Measurements from ENCODE around the gene GPR108. TPM values are rescaled to one million over a fixed set of nuclear protein-coding genes. Genes with fewer than 3 reads are reported as not detected.
A peak's percentile ranks its signal among the peaks of the same experiment; 100 is the strongest.

The GPR108 gene
- total RNA-seq, 5 donors from 2014 or later (not counting 1 experiment from before 2014, with no cell fraction given), result 51.8 to 83.3 (median 58.4) TPM

DNA sequence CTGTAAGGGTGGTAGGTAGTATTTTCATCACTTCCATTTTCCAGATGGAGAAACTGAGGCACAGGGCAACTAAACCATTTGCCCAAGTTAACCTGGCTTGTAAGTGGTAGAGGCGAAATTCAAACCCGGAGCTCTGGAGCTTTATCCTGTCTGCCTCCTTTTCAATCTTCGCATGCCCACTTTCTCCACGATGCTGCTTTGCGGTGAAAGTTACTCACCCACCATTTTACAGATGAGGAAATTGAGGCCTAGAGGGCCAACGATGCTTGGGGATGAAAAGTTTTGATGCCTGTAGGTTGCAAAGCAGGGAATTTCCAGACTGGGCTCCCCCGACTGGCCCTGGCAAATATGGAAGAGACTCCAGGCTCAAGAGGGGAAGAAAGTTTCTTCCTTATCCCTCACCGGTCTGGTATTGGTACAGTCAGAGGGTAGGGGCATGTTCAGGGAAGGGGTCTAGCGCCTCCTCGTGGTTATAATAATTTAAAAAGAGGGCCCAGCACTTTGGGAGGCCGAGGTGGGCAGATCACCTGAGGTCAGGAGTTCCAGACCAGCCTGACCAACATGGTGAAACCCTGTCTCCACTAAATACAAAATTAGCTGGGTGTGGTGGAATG, 31.7 kb upstream of the GPR108 start:
- Mint-ChIP-seq H3K4me1 (peaks cover 45 to 53% (median 45%) of the 10 kb centered on the region in 3 donors), H3K36me3 (peaks cover 4% of the 10 kb centered on the region), H3K27ac (peak overlapping the region; percentile 61 to 72), H3K4me3 (peak overlapping the region in 1 of 3 donors; percentile 31), H3K9me3 (no peaks in the 10 kb centered on the region), H3K27me3 (no peaks in the 10 kb centered on the region)
- ChIA-PET POLR2A (no interaction called here), CTCF (interaction anchor here in 1 of 2 donors (1.5 to 3.2 kb wide), 3 partner anchors 31 to 94 kb away, joined by 4 to 23 read pairs (median 7); partner anchors contain the start of gene GPR108)
- Histone ChIP-seq H3K9me3 (no peaks in the 10 kb centered on the region), H3K27ac (ENCODE audit: low read length) (peak overlapping the region; percentile 96), H3K36me3 (ENCODE audit: control insufficient read depth in 2 of 2, extremely low read depth in 1 of 2, insufficient read depth in 1 of 2, low read length in 1 of 2) (no peaks in the 10 kb centered on the region), H3K4me3 (ENCODE audit: control insufficient read depth in 1 of 2, extremely low read depth in 1 of 2, low read length in 1 of 2) (no peak overlapping the region), H3K4me1 (ENCODE audit: control insufficient read depth in 1 of 2, extremely low read depth in 1 of 2, insufficient read depth in 2 of 2, low read length in 2 of 2) (peaks cover 20 to 68% of the 10 kb centered on the region in 2 experiments), H3K27me3 (replicated peaks in 1 of 2; ENCODE audit: control insufficient read depth in 2 of 2, extremely low read depth in 1 of 2, insufficient read depth in 2 of 2, low read length in 1 of 2) (peaks cover 0 to 2% of the 10 kb centered on the region in 2 experiments)
- WGBS (ENCODE audit: insufficient coverage), result no CpG with 5 or more reads among the region's 11 CpGs
- ATAC-seq (replicated peaks in 1 of 4), result no peak
- DNase-seq, result peak in 1 of 35 experiments; percentile 49

DNA sequence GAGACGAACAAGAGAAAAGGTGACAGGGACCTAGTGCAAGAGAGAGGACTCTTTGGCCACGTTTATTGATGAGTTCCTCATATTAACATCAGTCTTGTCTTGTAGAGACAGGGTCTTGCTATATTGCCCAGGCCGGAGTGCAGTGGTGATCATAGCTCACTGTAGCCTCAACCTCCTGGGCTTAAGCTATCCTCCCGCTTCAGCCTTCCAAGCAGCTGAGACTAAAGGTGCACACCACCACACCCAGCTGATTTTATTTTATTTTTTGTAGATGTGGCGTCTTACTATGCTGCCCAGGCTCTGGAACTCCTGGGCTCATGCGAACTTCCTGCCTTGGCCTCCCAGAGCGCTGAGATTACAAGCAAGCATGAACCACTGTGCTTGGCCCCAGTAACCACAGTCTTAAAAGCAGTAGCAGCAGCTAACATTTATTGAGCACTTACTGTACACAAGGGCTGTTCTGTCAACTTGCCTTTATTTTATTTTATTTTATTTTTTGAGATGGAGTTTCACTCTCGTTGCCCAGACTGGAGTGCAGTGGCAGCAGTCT, 30.9 kb upstream of the GPR108 start:
- ChIA-PET POLR2A (interaction anchor here in 1 of 2 donors (1.4 kb wide), 1 partner anchor 31 kb away, joined by 7 read pairs; the partner anchor contains the start of gene GPR108), CTCF (interaction anchor here in 1 of 2 donors (0.9 to 3.2 kb wide), 5 partner anchors 30 to 287 kb away, joined by 3 to 23 read pairs (median 4); partner anchors contain the start of genes DENND1C and GPR108)
- DNase-seq (peak in 9 of 35 experiments; percentile 11 to 65 (median 22)), ATAC-seq (replicated peaks in 1 of 4) (no peak)
- peak overlapping the region; percentile 93 to 94 for H3K27ac Mint-ChIP-seq
- Histone ChIP-seq H3K9me3 (no peaks in the 10 kb centered on the region), H3K4me3 (ENCODE audit: control insufficient read depth in 1 of 2, extremely low read depth in 1 of 2, low read length in 1 of 2) (peak overlapping the region in 1 of 2 donors; percentile 70), H3K36me3 (ENCODE audit: control insufficient read depth in 2 of 2, extremely low read depth in 1 of 2, insufficient read depth in 1 of 2, low read length in 1 of 2) (no peaks in the 10 kb centered on the region), H3K27ac (ENCODE audit: low read length) (peak overlapping the region; percentile 96), H3K4me1 (ENCODE audit: control insufficient read depth in 1 of 2, extremely low read depth in 1 of 2, insufficient read depth in 2 of 2, low read length in 2 of 2) (peaks cover 17 to 61% of the 10 kb centered on the region in 2 experiments), H3K27me3 (replicated peaks in 1 of 2; ENCODE audit: control insufficient read depth in 2 of 2, extremely low read depth in 1 of 2, insufficient read depth in 2 of 2, low read length in 1 of 2) (peaks cover 0 to 2% of the 10 kb centered on the region in 2 experiments)
- WGBS (ENCODE audit: insufficient coverage), result 10% methylated on average over 2 of the region's 8 CpGs
- no peaks in the 10 kb centered on the region for H3K36me3 Mint-ChIP-seq
- no peaks in the 10 kb centered on the region for H3K27me3 Mint-ChIP-seq
- peak overlapping the region; percentile 87 to 89 (median 87) for H3K4me3 Mint-ChIP-seq
- peaks cover 41 to 48% (median 42%) of the 10 kb centered on the region in 3 donors for H3K4me1 Mint-ChIP-seq
- H3K9me3 Mint-ChIP-seq, result no peaks in the 10 kb centered on the region

DNA sequence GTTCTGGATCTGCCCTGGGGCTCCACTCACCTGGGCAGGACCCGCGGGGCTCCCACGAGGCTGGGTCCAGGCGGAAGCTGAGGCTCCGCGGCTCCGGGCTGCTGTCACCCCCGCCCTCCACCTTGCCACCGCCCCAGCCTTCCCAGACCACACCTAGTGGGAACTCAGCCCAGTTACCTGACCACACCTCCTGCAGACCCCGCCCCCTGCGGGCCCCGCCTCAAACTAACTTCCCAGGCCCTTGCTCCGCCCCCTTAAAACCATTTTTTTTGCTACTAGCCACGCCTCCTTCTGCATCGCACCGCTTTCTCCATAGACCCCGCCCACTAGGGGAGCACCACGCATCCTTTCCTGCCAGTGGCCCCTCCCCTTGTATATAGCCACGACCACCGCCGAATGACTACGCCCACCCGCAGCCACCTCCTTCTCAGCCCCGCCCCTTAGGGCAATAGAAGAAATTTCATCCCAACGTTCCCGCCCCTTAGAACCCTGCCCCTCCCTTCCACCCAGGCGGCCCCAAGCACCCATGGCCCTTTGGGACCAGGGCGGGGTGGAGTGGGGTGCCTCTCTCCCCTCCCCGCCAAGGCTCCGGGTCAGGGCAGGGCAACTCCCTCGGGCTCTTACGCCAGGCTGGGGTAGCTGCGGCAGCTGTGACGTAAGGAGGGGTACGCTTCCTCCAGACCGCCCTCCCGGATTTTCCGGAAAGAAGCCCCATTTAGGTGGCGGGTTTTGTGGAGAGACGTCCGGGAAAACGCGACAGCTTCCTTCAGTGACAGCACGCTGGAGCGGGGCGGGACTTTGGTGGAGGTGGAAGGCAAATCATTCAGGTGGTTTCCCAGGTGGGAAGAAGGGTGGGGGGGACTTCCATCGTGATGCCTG, 30.2 kb upstream of the GPR108 start, which contains the start of gene SH2D3A:
Gene SH2D3A (minus strand): TSS at position 79 of the 879 bp plus-strand sequence. CDS start 3,687 bp downstream, outside the sequence.
- peak; percentile 87 to 97 (median 92) for DNase-seq
- H3K4me1 Mint-ChIP-seq, result peaks cover 41 to 48% (median 41%) of the 10 kb centered on the region in 3 donors
- Histone ChIP-seq H3K36me3 (ENCODE audit: control insufficient read depth in 2 of 2, extremely low read depth in 1 of 2, insufficient read depth in 1 of 2, low read length in 1 of 2) (peaks cover 0 to 4% of the 10 kb centered on the region in 2 donors), H3K4me3 (ENCODE audit: control insufficient read depth in 1 of 2, extremely low read depth in 1 of 2, low read length in 1 of 2) (peak within 1 kb of the TSS; percentile 70 to 87), H3K9me3 (no peaks in the 10 kb centered on the region), H3K27me3 (replicated peaks in 1 of 2; ENCODE audit: control insufficient read depth in 2 of 2, extremely low read depth in 1 of 2, insufficient read depth in 2 of 2, low read length in 1 of 2) (no peaks in the 10 kb centered on the region), H3K27ac (ENCODE audit: low read length) (peak within 1 kb of the TSS; percentile 96), H3K4me1 (ENCODE audit: control insufficient read depth in 1 of 2, extremely low read depth in 1 of 2, insufficient read depth in 2 of 2, low read length in 2 of 2) (peaks cover 17 to 59% of the 10 kb centered on the region in 2 experiments)
- H3K27ac Mint-ChIP-seq, result peak within 1 kb of the TSS; percentile 93 to 94
- ChIA-PET POLR2A (interaction anchor here in 1 of 2 donors (1.4 kb wide), 1 partner anchor 30 kb away, joined by 7 read pairs; the partner anchor contains the start of gene GPR108), CTCF (interaction anchor here in 1 of 2 donors (0.9 to 3.2 kb wide), 5 partner anchors 30 to 286 kb away, joined by 3 to 23 read pairs (median 4); partner anchors contain the start of genes DENND1C and GPR108)
- H3K9me3 Mint-ChIP-seq, result no peaks in the 10 kb centered on the region
- no peaks in the 10 kb centered on the region for H3K36me3 Mint-ChIP-seq
- peak; percentile 74 to 87 (median 82) for ATAC-seq (replicated peaks in 1 of 4)
- WGBS (ENCODE audit: insufficient coverage), result 0% methylated on average over 27 of the region's 47 CpGs
- H3K27me3 Mint-ChIP-seq, result no peaks in the 10 kb centered on the region
- peak within 1 kb of the TSS; percentile 87 to 89 (median 87) for H3K4me3 Mint-ChIP-seq

DNA sequence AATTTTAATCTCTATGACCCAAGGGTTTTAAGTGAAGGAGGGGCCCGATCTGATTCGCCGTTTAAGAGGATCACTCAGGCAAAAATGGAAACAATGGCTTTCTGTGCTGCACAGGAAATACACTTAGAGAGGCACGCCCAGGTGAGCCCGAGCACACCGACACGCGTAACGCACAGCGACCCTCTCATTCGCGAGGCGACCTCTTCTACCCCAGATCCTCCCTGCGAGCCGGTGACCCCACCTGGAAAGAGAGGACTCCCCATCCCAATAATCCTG, 29.6 kb upstream of the GPR108 start:
- peaks cover 36 to 43% (median 37%) of the 10 kb centered on the region in 3 donors for H3K4me1 Mint-ChIP-seq
- peak in 8 of 35 experiments; percentile 31 to 78 (median 56) for DNase-seq

DNA sequence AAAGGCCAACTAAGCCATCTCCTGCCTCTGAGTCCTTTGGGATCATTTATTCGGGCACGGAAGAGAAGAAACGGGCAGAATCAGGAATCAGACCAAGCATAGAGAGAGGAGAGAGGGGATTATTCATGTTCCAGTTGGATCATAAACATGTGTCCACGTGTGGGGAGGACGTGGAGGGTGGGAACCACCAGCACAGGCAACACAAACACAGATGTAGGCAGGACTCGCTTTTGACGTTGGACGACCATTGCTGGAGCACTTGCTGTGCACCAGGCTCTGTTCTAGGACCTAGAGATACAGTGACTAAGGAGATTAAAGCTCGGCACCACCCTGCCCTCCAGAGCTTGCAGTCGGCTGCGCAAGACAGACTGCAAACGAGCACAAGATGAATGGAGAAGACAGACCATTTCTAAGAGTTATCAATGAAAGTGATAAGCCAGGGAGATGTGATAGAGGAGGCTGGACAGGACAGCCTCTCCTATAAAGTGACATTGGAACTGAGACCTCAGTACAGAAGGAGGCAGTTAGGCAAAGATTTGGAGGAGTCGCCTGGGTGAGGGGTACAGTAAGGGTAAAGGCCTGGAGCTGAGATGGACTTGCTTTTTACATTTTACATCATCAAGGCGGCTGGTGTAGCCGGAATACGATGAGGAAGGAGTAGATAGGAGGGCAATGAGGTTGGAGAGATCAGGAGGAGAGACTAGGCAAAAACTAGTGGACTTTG, 29.1 kb upstream of the GPR108 start:
- Histone ChIP-seq H3K4me1 (ENCODE audit: control insufficient read depth in 1 of 2, extremely low read depth in 1 of 2, insufficient read depth in 2 of 2, low read length in 2 of 2) (peaks cover 17 to 51% of the 10 kb centered on the region in 2 experiments), H3K27me3 (replicated peaks in 1 of 2; ENCODE audit: control insufficient read depth in 2 of 2, extremely low read depth in 1 of 2, insufficient read depth in 2 of 2, low read length in 1 of 2) (no peaks in the 10 kb centered on the region), H3K9me3 (no peaks in the 10 kb centered on the region), H3K27ac (ENCODE audit: low read length) (peak overlapping the region; percentile 96), H3K4me3 (ENCODE audit: control insufficient read depth in 1 of 2, extremely low read depth in 1 of 2, low read length in 1 of 2) (peak overlapping the region; percentile 70 to 87), H3K36me3 (ENCODE audit: control insufficient read depth in 2 of 2, extremely low read depth in 1 of 2, insufficient read depth in 1 of 2, low read length in 1 of 2) (peaks cover 0 to 13% of the 10 kb centered on the region in 2 donors)
- ChIA-PET CTCF (no interaction called here), POLR2A (no interaction called here)
- no peaks in the 10 kb centered on the region for H3K9me3 Mint-ChIP-seq
- peaks cover 32 to 38% (median 34%) of the 10 kb centered on the region in 3 donors for H3K4me1 Mint-ChIP-seq
- 33% methylated on average over 13 of the region's 16 CpGs for WGBS (ENCODE audit: insufficient coverage)
- peak overlapping the region; percentile 93 to 94 for H3K27ac Mint-ChIP-seq
- H3K36me3 Mint-ChIP-seq, result peaks cover under 1% of the 10 kb centered on the region
- DNase-seq (peak in 2 of 35 experiments; percentile 15 to 34), ATAC-seq (replicated peaks in 1 of 4) (no peak)
- H3K27me3 Mint-ChIP-seq, result no peaks in the 10 kb centered on the region
- peak overlapping the region; percentile 87 to 89 (median 87) for H3K4me3 Mint-ChIP-seq

More for the DNA sequence above, 29.6 kb upstream of the GPR108 start:
- H3K36me3 Mint-ChIP-seq, result no peaks in the 10 kb centered on the region
- Histone ChIP-seq H3K36me3 (ENCODE audit: control insufficient read depth in 2 of 2, extremely low read depth in 1 of 2, insufficient read depth in 1 of 2, low read length in 1 of 2) (peaks cover 0 to 8% of the 10 kb centered on the region in 2 donors), H3K4me1 (ENCODE audit: control insufficient read depth in 1 of 2, extremely low read depth in 1 of 2, insufficient read depth in 2 of 2, low read length in 2 of 2) (peaks cover 17 to 54% of the 10 kb centered on the region in 2 experiments), H3K9me3 (no peaks in the 10 kb centered on the region), H3K4me3 (ENCODE audit: control insufficient read depth in 1 of 2, extremely low read depth in 1 of 2, low read length in 1 of 2) (peak overlapping the region; percentile 70 to 87), H3K27me3 (replicated peaks in 1 of 2; ENCODE audit: control insufficient read depth in 2 of 2, extremely low read depth in 1 of 2, insufficient read depth in 2 of 2, low read length in 1 of 2) (no peaks in the 10 kb centered on the region), H3K27ac (ENCODE audit: low read length) (peak overlapping the region; percentile 96)
- peak overlapping the region; percentile 87 to 89 (median 87) for H3K4me3 Mint-ChIP-seq
- H3K27ac Mint-ChIP-seq, result peak overlapping the region; percentile 93 to 94
- ChIA-PET CTCF (interaction anchor here in 1 of 2 donors (3.2 kb wide), 1 partner anchor 29 kb away, joined by 23 read pairs; the partner anchor contains the start of gene GPR108), POLR2A (no interaction called here)
- H3K27me3 Mint-ChIP-seq, result no peaks in the 10 kb centered on the region
- peak; percentile 49 to 74 (median 70) for ATAC-seq (replicated peaks in 1 of 4)
- no peaks in the 10 kb centered on the region for H3K9me3 Mint-ChIP-seq
- 0% methylated on average over 14 of the region's 15 CpGs for WGBS (ENCODE audit: insufficient coverage)
